H1 (cell line): ENCODE data around the gene ITSN1. TPM values are rescaled to one million over a fixed set of nuclear protein-coding genes. Genes with fewer than 3 reads are reported as not detected.

Experiments
- CTCF ChIA-PET: fragments of 300-600 bp; sonication (Branson Sonifier 250); formaldehyde crosslinking; loops from one replicate; lab custom pipeline; 2021; ENCODE audit not compliant: partially characterized antibody; lab: Charles Lee
- POLR2A ChIA-PET: fragments of 300-600 bp; sonication (Branson Sonifier 250); formaldehyde crosslinking; loops from one replicate; lab custom pipeline; 2021; ENCODE audit warnings: inconsistent platforms; ENCODE audit not compliant: partially characterized antibody; lab: Charles Lee
- DNase-seq, 2 experiments: peaks; one replicate each; pipeline versions ENCODE4 v3.0.0 to v3.0.0-alpha.2; 2010 to 2022; ENCODE audit warnings: low spot score in 2 of 2, low read depth in 1 of 2, mixed read lengths in 1 of 2
- FAIRE-seq: peaks from 2 replicates; lab custom pipeline; 2011; peaks lifted over from hg19 to GRCh38; lab: Jason Lieb, UNC
- H2AFZ ChIP-seq: 2 replicates; pipeline ENCODE4 v1.8.1; 2012; ENCODE audit warnings: low read length, inconsistent platforms
- H2AK5ac ChIP-seq: 2 replicates; pipeline ENCODE4 v1.6.1; 2013; ENCODE audit warnings: low read depth, low read length
- H2BK120ac ChIP-seq: replicated peaks from 2 replicates; pipeline ENCODE3; 2013; ENCODE audit warnings: low read depth, low read length, inconsistent platforms
- H2BK12ac ChIP-seq: 2 replicates; pipeline ENCODE4 v1.6.1; 2013; ENCODE audit warnings: low read depth, low read length
- H2BK15ac ChIP-seq: 2 replicates; pipeline ENCODE4 v1.6.1; 2013; ENCODE audit warnings: low read length
- H2BK20ac ChIP-seq: 2 replicates; pipeline ENCODE4 v1.6.1; 2013; ENCODE audit warnings: low read length
- H2BK5ac ChIP-seq: 2 replicates; pipeline ENCODE4 v1.6.1; 2013; ENCODE audit warnings: low read depth, low read length
- H3K14ac ChIP-seq: 2 replicates; pipeline ENCODE4 v1.6.1; 2013; ENCODE audit warnings: inconsistent platforms; ENCODE audit not compliant: insufficient read length
- H3K18ac ChIP-seq: 2 replicates; pipeline ENCODE4 v1.6.1; 2013; ENCODE audit warnings: low read length; ENCODE audit errors: extremely low read depth
- H3K23ac ChIP-seq: 2 replicates; pipeline ENCODE4 v1.6.1; 2013; ENCODE audit warnings: inconsistent platforms; ENCODE audit not compliant: insufficient read length
- H3K23me2 ChIP-seq: 2 replicates; pipeline ENCODE4 v1.6.1; 2013; ENCODE audit warnings: low read depth, low read length
- H3K27ac ChIP-seq: 2 replicates; pipeline ENCODE4 v1.6.1; 2011; ENCODE audit warnings: low read depth, low read length, inconsistent platforms
- H3K27me3 ChIP-seq, 4 experiments: replicated peaks in 1 of 4; 1 replicate in 1 of 4; 2 replicates in 3 of 4; pipeline versions ENCODE4 v1.6.1 to v1.8.1; 2011 to 2013; ENCODE audit warnings: low read length in 3 of 4, mild to moderate bottlenecking in 3 of 4, inconsistent platforms in 2 of 4, mixed read lengths in 2 of 4, moderate library complexity in 1 of 4; ENCODE audit not compliant: control insufficient read depth in 3 of 4, insufficient read depth in 3 of 4; ENCODE audit errors: extremely low read depth in 1 of 4
- H3K36me3 ChIP-seq, 4 experiments: 2 replicates each; pipeline versions ENCODE4 v1.6.1 to v1.8.1; 2011 to 2013; ENCODE audit warnings: mild to moderate bottlenecking in 4 of 4, low read length in 3 of 4, moderate library complexity in 2 of 4, control low read depth in 1 of 4, inconsistent platforms in 1 of 4; ENCODE audit not compliant: insufficient read depth in 4 of 4, control insufficient read depth in 2 of 4
- H3K4ac ChIP-seq: replicated peaks from 2 replicates; pipeline ENCODE3; 2013; ENCODE audit warnings: low read length, low read depth, mixed read lengths, inconsistent platforms; ENCODE audit not compliant: insufficient read length
- H3K4me1 ChIP-seq, 4 experiments: replicated peaks in 1 of 4; 1 replicate in 1 of 4; 2 replicates in 3 of 4; pipeline versions ENCODE4 v1.6.1 to v1.8.1; 2011 to 2013; ENCODE audit warnings: low read length in 3 of 4, inconsistent platforms in 2 of 4, mixed read lengths in 1 of 4; ENCODE audit not compliant: insufficient read depth in 4 of 4, control insufficient read depth in 3 of 4
- H3K4me2 ChIP-seq, 2 experiments: 2 replicates each; pipeline versions ENCODE4 v1.6.1 to v1.8.1; 2011 to 2013; ENCODE audit warnings: low read depth in 2 of 2, low read length in 2 of 2, control low read depth in 1 of 2, inconsistent platforms in 1 of 2, mild to moderate bottlenecking in 1 of 2; ENCODE audit not compliant: insufficient read depth in 1 of 2
- H3K4me3 ChIP-seq, 4 experiments: fragments of 200-600, 300-600 bp in 1 of 4; sonication (generic), shearing (Covaris generic), sonication (Bioruptor Twin) in 1 of 4; 2 replicates each; pipeline versions ENCODE4 v1.5.1 to v1.8.1; 2011 to 2016; ENCODE audit warnings: low read length in 4 of 4, low read depth in 3 of 4, control low read depth in 2 of 4, inconsistent platforms in 2 of 4, mild to moderate bottlenecking in 2 of 4, mixed read lengths in 1 of 4, moderate library complexity in 1 of 4; ENCODE audit not compliant: insufficient read depth in 2 of 4; ENCODE audit errors: extremely low read depth in 1 of 4
- H3K56ac ChIP-seq: replicated peaks from 2 replicates; pipeline ENCODE3; 2013; ENCODE audit warnings: low read depth, mild to moderate bottlenecking, mixed read lengths, low read length, inconsistent platforms; ENCODE audit not compliant: insufficient read length
- H3K79me1 ChIP-seq: 2 replicates; pipeline ENCODE4 v1.6.1; 2013; ENCODE audit warnings: low read depth, low read length, control low read depth
- H3K79me2 ChIP-seq, 2 experiments: 2 replicates each; pipeline versions ENCODE4 v1.6.1 to v1.8.1; 2012 to 2013; ENCODE audit warnings: low read length in 2 of 2, mild to moderate bottlenecking in 2 of 2, inconsistent platforms in 1 of 2; ENCODE audit not compliant: insufficient read depth in 2 of 2, control insufficient read depth in 1 of 2
- H3K9ac ChIP-seq, 4 experiments: replicated peaks in 1 of 4; 1 replicate in 1 of 4; 2 replicates in 3 of 4; pipeline versions ENCODE4 v1.6.1 to v1.8.1; 2011 to 2013; ENCODE audit warnings: low read depth in 3 of 4, low read length in 3 of 4, control low read depth in 2 of 4, mild to moderate bottlenecking in 2 of 4, moderate library complexity in 2 of 4, inconsistent platforms in 1 of 4; ENCODE audit errors: extremely low read depth in 1 of 4
- H3K9me3 ChIP-seq, 2 experiments: 2 replicates each; pipeline versions ENCODE4 v1.6.1 to v1.8.1; 2012 to 2013; ENCODE audit warnings: mild to moderate bottlenecking in 2 of 2, moderate library complexity in 2 of 2, control low read depth in 1 of 2, inconsistent platforms in 1 of 2, low read depth in 1 of 2, low read length in 1 of 2, mixed read lengths in 1 of 2; ENCODE audit not compliant: insufficient read depth in 2 of 2
- H4K20me1 ChIP-seq, 2 experiments: replicated peaks in 1 of 2; 2 replicates each; pipeline versions ENCODE3 to v1.8.1; 2011 to 2013; ENCODE audit warnings: inconsistent platforms in 2 of 2, low read length in 2 of 2, mild to moderate bottlenecking in 1 of 2; ENCODE audit not compliant: insufficient read depth in 2 of 2, control insufficient read depth in 1 of 2
- H4K5ac ChIP-seq: 2 replicates; pipeline ENCODE4 v1.6.1; 2013; ENCODE audit warnings: low read length, low read depth, mixed read lengths, inconsistent platforms; ENCODE audit not compliant: insufficient read length
- H4K8ac ChIP-seq: 2 replicates; pipeline ENCODE4 v1.8.0; 2013; ENCODE audit warnings: mild to moderate bottlenecking, moderate library complexity, low read length, inconsistent platforms; ENCODE audit not compliant: insufficient read depth; ENCODE audit errors: extremely low read depth
- H4K91ac ChIP-seq: replicated peaks from 2 replicates; pipeline ENCODE3; 2013; ENCODE audit warnings: low read length, mixed read lengths, inconsistent platforms; ENCODE audit not compliant: insufficient read length
- E2F6 ChIP-seq: IDR thresholded peaks from 2 replicates; pipeline ENCODE4 v1.6.1; 2012; ENCODE audit warnings: inconsistent platforms
- EGR1 ChIP-seq: IDR thresholded peaks from 2 replicates; pipeline ENCODE4 v1.6.1; 2011; ENCODE audit warnings: low read depth, low read length, borderline replicate concordance
- HDAC6 ChIP-seq: IDR thresholded peaks from one replicate; pipeline ENCODE4 v1.7.1; 2012; ENCODE audit warnings: low read depth, mild to moderate bottlenecking, inconsistent platforms, low read length, moderate library complexity
- JUND ChIP-seq: IDR thresholded peaks from 2 replicates; pipeline ENCODE4 v1.6.1; 2011; ENCODE audit warnings: mild to moderate bottlenecking, improper control_type of control experiment, low read length
- KDM4A ChIP-seq: IDR thresholded peaks from one replicate; pipeline ENCODE4 v1.7.1; 2012; ENCODE audit warnings: low read depth, mild to moderate bottlenecking, moderate library complexity, low read length, inconsistent platforms; ENCODE audit not compliant: severe bottlenecking
- KDM5A ChIP-seq: fragments of 200-600 bp; IDR thresholded peaks from 2 replicates; pipeline ENCODE4 v1.7.1; 2012; ENCODE audit warnings: mild to moderate bottlenecking, low read length, inconsistent platforms, mixed read lengths
- RFX5 ChIP-seq: IDR thresholded peaks from 2 replicates; pipeline ENCODE4 v1.6.1; 2011; ENCODE audit warnings: low read depth, low read length, improper control_type of control experiment, borderline replicate concordance
- SAP30 ChIP-seq: fragments of 300-600 bp; sonication (generic); IDR thresholded peaks from 2 replicates; pipeline ENCODE4 v1.7.1; 2012; ENCODE audit warnings: low read length, moderate library complexity, mild to moderate bottlenecking, inconsistent platforms; ENCODE audit not compliant: insufficient read depth, insufficient replicate concordance
- SIX5 ChIP-seq: IDR thresholded peaks from 2 replicates; pipeline ENCODE4 v1.6.1; 2011; ENCODE audit warnings: mild to moderate bottlenecking, low read depth, low read length
- SP1 ChIP-seq: IDR thresholded peaks from 2 replicates; pipeline ENCODE4 v1.6.1; 2011; ENCODE audit warnings: low read depth, low read length
- USF2 ChIP-seq: IDR thresholded peaks from 2 replicates; pipeline ENCODE4 v1.6.1; 2011; ENCODE audit warnings: low read length, improper control_type of control experiment
- YY1 ChIP-seq: IDR thresholded peaks from 2 replicates; pipeline ENCODE4 v1.6.1; 2011; ENCODE audit warnings: low read depth, mild to moderate bottlenecking, low read length
- ZNF274 ChIP-seq: IDR thresholded peaks from 2 replicates; pipeline ENCODE4 v1.7.0; 2012; ENCODE audit warnings: low read length, borderline replicate concordance; ENCODE audit errors: extremely low read depth
- WGBS, 2 experiments: shearing (Covaris generic) in 1 of 2; methylation state at CpG; one replicate each; pipeline versions ENCODE4 v1.1.6 to v1.1.7; 2013 to 2015; ENCODE audit warnings: low lambda C conversion rate in 2 of 2, mixed read lengths in 2 of 2, inconsistent platforms in 1 of 2, low coverage in 1 of 2, missing lambda C conversion rate in 1 of 2; ENCODE audit not compliant: insufficient replicate concordance in 2 of 2, insufficient coverage in 1 of 2, insufficient read length in 1 of 2; ENCODE audit errors: extremely low coverage in 1 of 2, missing lambda C conversion rate in 1 of 2; 5-methylcytosine and 5-hydroxymethylcytosine counted together
- polyA plus RNA-seq, 7 experiments: library from polyadenylated mRNA; depleted of rRNA in 3 of 7; stranded (reverse) in 5 of 7; unstranded in 2 of 7; fragments of >200 nt in 5 of 7; fragments of 200-250 nt in 2 of 7; gene quantifications; 1 replicate in 5 of 7; 2 replicates in 1 of 7; 4 replicates in 1 of 7; pipeline versions ENCODE4 v1.2.1 to v1.2.3, GENCODE V29; 2011 to 2013; ENCODE audit warnings: missing spikeins in 2 of 7, mixed read lengths in 2 of 7
- total RNA-seq: library from RNA; stranded (reverse); fragmentation: NEBNext Ultra II Directional; extraction: Animal tissue kit (Norgen Biotek cat#: 25700); gene quantifications from 2 replicates; pipeline ENCODE4 v1.2.1, GENCODE V29; 2021

The ITSN1 gene
- total and polyA plus RNA-seq, 2 of the 8 experiments (the other 6 are each of a cell fraction or from before 2014, with no cell fraction given), result 60.8 to 78.1 TPM

- no peaks in the 10 kb centered on the region for H3K27me3 ChIP-seq
- no peaks in the 10 kb centered on the region for H3K23me2 ChIP-seq
- no peak overlapping the region for H4K5ac ChIP-seq
- 60% methylated on average over 2 of the region's 2 CpGs; no CpG with 5 or more reads in 1 of the 2 experiments for WGBS, 2 experiments
- CTCF ChIA-PET, result no interaction called here
- no peak overlapping the region for H2BK5ac ChIP-seq
- H3K4me3 ChIP-seq, result no peak overlapping the region
- H3K79me2 ChIP-seq, result no peaks in the 10 kb centered on the region
- no peak overlapping the region for H3K18ac ChIP-seq
- H3K4me1 ChIP-seq, result peaks cover 0 to 4% (median 0%) of the 10 kb centered on the region in 4 experiments; a peak in 2 of 7 replicates
- H3K9me3 ChIP-seq, result no peaks in the 10 kb centered on the region
- H3K27ac ChIP-seq, result no peak overlapping the region
- H4K20me1 ChIP-seq, result no peaks in the 10 kb centered on the region
- H3K9ac ChIP-seq, result no peak overlapping the region
- no peak overlapping the region for H2AFZ ChIP-seq
- H2BK15ac ChIP-seq, result no peak overlapping the region
- no peak overlapping the region for H2BK120ac ChIP-seq
- H4K8ac ChIP-seq, result no peak overlapping the region
- no peak overlapping the region for H2AK5ac ChIP-seq
- H2BK20ac ChIP-seq, result no peak overlapping the region
- DNase-seq (no peak), FAIRE-seq (no peak)
- H2BK12ac ChIP-seq, result no peak overlapping the region
- H3K4ac ChIP-seq, result no peak overlapping the region
- no peak overlapping the region for H3K56ac ChIP-seq
- H3K79me1 ChIP-seq, result no peaks in the 10 kb centered on the region
- no peak overlapping the region for H3K23ac ChIP-seq
- H3K14ac ChIP-seq, result no peak overlapping the region
- H3K4me2 ChIP-seq, result 0 out of 4 replicates have a peak overlapping the region, but pooled peaks of 1 of the 2 experiments have one; percentile 24
- H4K91ac ChIP-seq, result no peak overlapping the region
- H3K36me3 ChIP-seq, result peaks cover under 1 to 5% (median 2%) of the 10 kb centered on the region in 4 experiments; a peak in 6 of 8 replicates
- POLR2A ChIA-PET, result interaction anchor here (0.6 to 0.8 kb wide), 2 partner anchors 9 to 51 kb away, joined by 3 to 4 read pairs; no protein-coding TSS in a partner anchor
- TF ChIP-seq KDM5A, result no peak
- no peak for TF ChIP-seq SP1
- no peak for TF ChIP-seq EGR1
- TF ChIP-seq JUND, result no peak
- TF ChIP-seq E2F6, result no peak
- TF ChIP-seq HDAC6, result no peak
- no peak for TF ChIP-seq RFX5
- no peak for TF ChIP-seq YY1
- no peak for TF ChIP-seq ZNF274
- no peak for TF ChIP-seq KDM4A
- TF ChIP-seq SAP30, result no peak
- no peak for TF ChIP-seq USF2
- TF ChIP-seq SIX5, result no peak
These were observed 87.3 kb downstream of the ITSN1 start for GRCh38 chr21:33729641-33730040.
